HTR-8/SVneo (cell line): ENCODE data around the gene TRERF1.

Experiments used
- DNase-seq: peaks from one replicate; pipeline ENCODE4 v3.0.0; 2011; ENCODE audit warnings: low spot score, mixed read lengths; ENCODE audit not compliant: insufficient read length
- FAIRE-seq: peaks from 2 replicates; lab custom pipeline; 2011; peaks lifted over from hg19 to GRCh38; lab: Jason Lieb, UNC

TRERF1 gene

DNA sequence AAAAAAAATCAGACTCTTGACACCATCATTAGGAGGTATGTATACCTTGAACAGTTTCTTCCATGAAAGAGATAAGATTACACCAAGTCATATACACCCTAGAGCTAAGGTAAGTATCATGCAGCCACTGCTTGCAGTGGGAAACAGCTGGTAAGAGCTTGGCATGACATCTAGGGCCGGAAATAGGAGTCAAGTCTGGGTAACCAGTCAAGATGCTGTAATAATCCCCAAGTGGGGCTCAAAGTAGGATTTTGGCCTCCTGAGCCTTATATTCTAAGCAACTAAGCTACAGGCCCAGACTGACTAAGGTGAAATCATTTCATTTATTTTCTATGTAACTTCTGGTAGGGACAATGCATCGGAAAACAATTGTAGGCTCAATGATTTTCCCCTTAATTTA is 23.9 kb downstream of the TRERF1 start:
- no peak for DNase-seq
- no peak for FAIRE-seq

GRCh38 chr6:42426191-42426590 is 25.5 kb downstream of the TRERF1 start:
- DNase-seq: no peak
- FAIRE-seq: no peak

GRCh38 chr6:42424906-42425474 is 26.7 kb downstream of the TRERF1 start:
- FAIRE-seq (no peak), DNase-seq (no peak)

GRCh38 chr6:42423244-42423643 is 28.5 kb downstream of the TRERF1 start:
- DNase-seq (no peak), FAIRE-seq (no peak)

- no peak for DNase-seq
- no peak for FAIRE-seq
These were observed 31.0 kb downstream of the TRERF1 start for GRCh38 chr6:42420741-42421140.

- DNase-seq: no peak
- no peak for FAIRE-seq
These were observed 32.0 kb downstream of the TRERF1 start for GRCh38 chr6:42419490-42420280.

GRCh38 chr6:42418724-42419123 is 33.0 kb downstream of the TRERF1 start:
- FAIRE-seq (no peak), DNase-seq (no peak)

- no peak for FAIRE-seq
- DNase-seq: no peak
These were observed 34.0 kb downstream of the TRERF1 start for GRCh38 chr6:42417641-42418112.

- FAIRE-seq (no peak), DNase-seq (no peak)
These were observed 40.3 kb downstream of the TRERF1 start for GRCh38 chr6:42411406-42411805.

GRCh38 chr6:42410861-42411260 is 40.9 kb downstream of the TRERF1 start:
- FAIRE-seq: no peak

DNA sequence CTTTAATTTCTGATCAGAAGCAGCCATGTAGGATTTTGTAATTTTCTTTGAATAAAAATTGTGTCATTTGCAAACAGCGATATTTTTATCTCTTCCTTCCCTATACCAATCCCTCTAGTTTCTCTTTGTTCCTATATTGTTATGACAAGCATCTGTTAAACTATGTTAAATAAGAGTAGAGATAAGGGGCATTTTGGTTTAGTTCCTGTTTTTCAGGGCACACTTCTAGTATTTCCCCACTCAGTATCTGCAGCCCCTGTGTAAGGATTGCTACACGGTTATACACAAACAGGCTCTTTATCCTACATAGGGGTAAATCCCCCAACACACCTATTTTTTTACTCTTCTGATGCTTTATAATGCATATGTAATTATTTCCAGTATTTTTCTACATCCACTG is 42.1 kb downstream of the TRERF1 start:
- no peak for FAIRE-seq
- DNase-seq: no peak

More at GRCh38 chr6:42410861-42411260, 40.9 kb downstream of the TRERF1 start:
- DNase-seq: no peak

- no peak for FAIRE-seq
- peak; percentile 26 for DNase-seq
These were observed 44.3 kb downstream of the TRERF1 start for GRCh38 chr6:42407379-42407778.

DNA sequence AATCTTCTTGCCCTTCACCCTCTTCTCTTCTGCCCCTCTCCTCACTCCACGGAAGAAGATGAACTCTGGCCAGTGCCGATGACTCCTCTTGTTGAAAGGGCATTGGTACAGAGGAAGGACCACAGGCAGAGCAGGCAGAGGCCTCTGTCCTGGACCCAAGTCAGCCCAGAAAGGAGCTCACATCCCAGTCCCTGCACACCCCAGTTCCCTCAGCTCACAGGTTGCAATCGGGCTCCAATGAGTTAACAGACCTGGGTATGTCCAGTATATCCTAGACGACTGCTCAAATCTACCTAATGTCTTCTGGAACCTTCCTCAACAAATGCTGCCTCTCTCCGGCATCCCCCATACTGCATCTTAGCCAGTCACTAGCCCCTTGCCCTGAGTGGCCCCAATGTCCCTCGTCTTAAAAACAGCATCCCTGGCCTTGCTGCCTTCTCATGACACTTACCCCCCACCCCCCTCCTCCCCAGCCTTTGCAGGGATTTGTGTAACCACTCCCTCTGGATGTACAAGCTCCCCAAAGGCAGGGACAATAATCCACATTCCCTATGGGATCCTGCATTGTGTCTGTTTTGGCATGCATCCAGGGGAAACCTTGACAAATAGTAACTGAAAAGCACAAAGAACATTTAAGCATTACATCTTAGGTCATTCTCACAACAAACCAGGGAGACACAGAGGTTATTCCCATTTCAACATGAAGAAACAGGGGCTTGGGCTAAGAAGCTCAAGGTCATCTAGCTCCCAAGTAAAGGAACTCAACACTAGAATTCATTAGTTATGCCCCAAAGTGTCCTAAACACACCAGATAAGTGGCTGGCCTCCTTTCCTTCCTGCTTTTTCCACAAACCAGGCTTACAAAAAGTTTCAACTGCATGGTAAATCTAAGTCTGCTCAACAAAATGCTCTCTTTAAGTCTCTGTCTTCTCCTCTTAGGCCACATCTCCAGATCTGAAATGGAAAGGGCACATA is 45.1 kb downstream of the TRERF1 start:
- DNase-seq: no peak
- FAIRE-seq: no peak

DNA sequence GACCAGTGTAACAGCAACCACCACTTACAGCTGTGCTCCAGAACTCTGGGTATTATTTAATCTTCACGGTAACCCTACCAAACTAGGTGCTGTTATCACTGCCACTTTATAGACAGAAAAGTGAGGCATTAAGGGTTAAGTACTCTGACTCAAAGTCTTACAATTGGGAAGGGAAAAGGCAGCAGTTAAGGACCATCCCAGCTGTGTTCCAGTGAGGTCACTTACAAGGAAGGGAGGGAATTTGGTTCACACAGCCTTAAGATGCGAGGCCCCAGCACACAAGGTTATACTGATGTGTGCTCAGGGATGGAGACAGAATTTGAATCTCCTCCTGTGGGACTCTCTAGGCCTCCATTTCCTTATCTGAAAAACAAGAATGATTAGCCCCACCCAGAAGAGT is 46.7 kb downstream of the TRERF1 start:
- DNase-seq (no peak), FAIRE-seq (peak; percentile 36)

- FAIRE-seq (peak; percentile 83), DNase-seq (peak; percentile 69)
These were observed 47.2 kb downstream of the TRERF1 start for GRCh38 chr6:42404484-42404883.

DNA sequence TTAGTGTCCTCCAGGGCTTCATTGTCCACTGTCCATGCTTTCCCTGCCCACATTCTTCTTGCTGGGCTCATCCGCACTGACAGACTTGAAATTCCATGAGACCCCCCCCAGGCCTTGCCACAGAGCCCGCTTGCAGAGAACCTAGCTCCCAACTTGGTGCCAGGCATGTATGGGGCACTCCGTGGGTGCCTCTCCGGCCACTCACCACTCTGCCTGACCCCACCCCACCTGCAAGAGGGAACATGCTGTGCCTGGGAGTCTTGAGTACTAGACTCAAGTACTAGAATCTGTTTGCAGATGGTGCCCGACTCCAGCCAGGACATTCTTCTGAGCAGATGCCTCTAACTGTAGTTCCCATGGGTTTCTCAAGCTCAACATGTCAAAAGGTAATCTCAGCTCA is 47.9 kb downstream of the TRERF1 start:
- DNase-seq: no peak
- FAIRE-seq: no peak

GRCh38 chr6:42403421-42403820 is 48.3 kb downstream of the TRERF1 start:
- FAIRE-seq: no peak
- no peak for DNase-seq

GRCh38 chr6:42402184-42402583 is 49.5 kb downstream of the TRERF1 start:
- DNase-seq: peak; percentile 48
- FAIRE-seq: no peak

DNA sequence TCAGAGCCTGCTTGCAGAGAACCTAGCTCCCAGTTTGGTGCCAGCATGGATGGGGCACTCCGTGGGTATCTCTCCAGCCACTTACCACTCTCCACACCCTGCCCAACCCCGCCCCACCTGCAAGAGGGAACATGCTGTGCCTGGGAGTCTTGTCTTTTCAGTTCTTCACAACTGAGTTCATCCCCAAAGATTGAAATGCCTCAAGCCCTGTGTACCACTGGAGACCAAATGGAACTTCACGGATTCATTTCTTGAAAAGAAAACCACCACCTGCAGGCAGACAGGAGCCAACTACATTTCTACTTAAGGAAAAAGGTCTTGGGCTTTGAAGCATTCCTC is 50.1 kb downstream of the TRERF1 start:
- no peak for DNase-seq
- FAIRE-seq: no peak

DNA sequence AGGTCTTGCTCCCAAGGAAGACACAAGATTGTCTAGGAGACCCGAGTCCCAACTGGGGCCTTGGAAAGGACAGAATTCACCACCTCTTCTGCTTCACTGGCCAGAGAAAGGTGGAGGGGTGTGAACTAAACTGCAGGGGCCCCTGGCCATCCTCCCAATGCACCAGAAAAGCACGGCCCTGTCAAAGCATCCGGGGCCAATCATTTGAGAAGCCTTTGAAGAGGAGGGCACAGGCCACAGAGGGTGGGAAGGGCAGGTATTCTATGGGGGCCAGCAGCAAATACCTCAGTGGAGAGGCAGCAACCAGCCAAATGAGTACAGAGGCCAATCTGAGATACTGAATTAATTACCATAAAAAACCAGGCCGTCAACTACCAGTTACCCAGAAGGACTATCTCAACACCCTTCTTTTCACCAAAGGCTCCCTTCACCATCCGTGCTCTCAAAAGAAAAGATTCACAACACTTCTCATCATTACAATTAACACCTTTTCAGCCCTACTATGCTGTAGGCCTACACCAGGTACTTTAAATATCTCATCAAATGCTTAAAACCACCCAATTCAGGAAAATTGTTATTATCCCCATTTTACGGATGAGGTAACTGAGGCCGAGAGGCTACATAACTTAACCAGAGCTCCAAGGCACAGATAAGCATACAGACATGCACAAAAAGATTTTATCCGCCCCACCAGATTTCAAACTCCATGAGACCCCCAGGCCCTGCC is 50.7 kb downstream of the TRERF1 start:
- no peak for FAIRE-seq
- no peak for DNase-seq
